22Rv1 (cell line): ENCODE results near the gene FBRS.

ENCODE experiments used
- H3K27ac ChIP-seq: fragments of 450-650 bp; 2 replicates; pipeline ENCODE4 v1.5.1; 2017
- CTCF ChIP-seq: fragments of 450-650 bp; IDR thresholded peaks from 2 replicates; pipeline ENCODE4 v1.5.1; 2017; ENCODE audit warnings: mild to moderate bottlenecking
- ZFX ChIP-seq: fragments of 450-650 bp; IDR thresholded peaks from 2 replicates; pipeline ENCODE4 v1.6.1; 2017; ENCODE audit warnings: antibody characterized with exemption, borderline replicate concordance

FBRS gene

GRCh38 chr16:30667361-30667905 lies 9.2 kb downstream of the FBRS start:
- TF ChIP-seq CTCF (no peak), ZFX (no peak)

GRCh38 chr16:30668393-30668792 lies 10.2 kb downstream of the FBRS start:
- no peak overlapping the region for H3K27ac ChIP-seq
- TF ChIP-seq CTCF (no peak), ZFX (no peak)

More at GRCh38 chr16:30667361-30667905, 9.2 kb downstream of the FBRS start:
- H3K27ac ChIP-seq: no peak overlapping the region

GRCh38 chr16:30669026-30669902 lies 11.0 kb downstream of the FBRS start:
- no peak overlapping the region for H3K27ac ChIP-seq
- TF ChIP-seq ZFX (no peak), CTCF (no peak)

- H3K27ac ChIP-seq: no peak overlapping the region
- TF ChIP-seq CTCF (no peak), ZFX (no peak)
Measured at GRCh38 chr16:30669903-30670824, 11.9 kb downstream of the FBRS start.

GRCh38 chr16:30675143-30675542 lies 16.9 kb downstream of the FBRS start:
- TF ChIP-seq CTCF (no peak), ZFX (no peak)
- no peak overlapping the region for H3K27ac ChIP-seq

- no peak overlapping the region for H3K27ac ChIP-seq
- TF ChIP-seq ZFX (no peak), CTCF (no peak)
Measured at GRCh38 chr16:30677931-30678585, 19.8 kb downstream of the FBRS start.
